Loucy (cell line): ENCODE results near the gene AGBL4.

Source experiments
- EZH2phosphoT487 ChIP-seq: fragments of 200-600 bp; IDR thresholded peaks from 2 replicates; pipeline ENCODE4 v1.6.1; 2018; ENCODE audit warnings: antibody characterized with exemption, mild to moderate bottlenecking, moderate library complexity, borderline replicate concordance
- TF ChIP-seq, protein P1 (sequence below): fragments of 200-600 bp; sonication (generic); conservative IDR thresholded peaks from 2 replicates; pipeline ENCODE4 v1.5.1; 2014; ENCODE audit warnings: mild to moderate bottlenecking, antibody characterized with exemption, low read length

DNA sequence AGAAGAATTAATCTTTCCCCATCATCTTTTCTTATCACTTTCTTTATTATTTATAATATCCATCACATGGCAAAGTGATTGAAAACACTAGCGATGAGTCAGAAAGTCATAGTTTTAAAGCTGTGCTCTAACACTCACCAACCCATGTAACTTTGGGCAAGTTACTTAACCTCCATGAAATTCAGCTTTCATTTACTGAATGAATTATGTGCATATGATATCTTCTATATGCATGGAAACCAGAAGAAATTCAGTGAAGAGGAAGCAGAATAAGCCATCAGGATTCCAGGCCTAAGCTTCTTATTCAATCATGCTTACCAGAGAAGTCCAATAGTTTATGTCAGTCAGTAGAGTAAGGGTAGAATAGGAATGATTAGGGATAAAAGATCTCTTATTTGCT is 300.1 kb downstream of the AGBL4 start:
- no peak for TF ChIP-seq EZH2phosphoT487
- TF ChIP-seq, protein P1, sequence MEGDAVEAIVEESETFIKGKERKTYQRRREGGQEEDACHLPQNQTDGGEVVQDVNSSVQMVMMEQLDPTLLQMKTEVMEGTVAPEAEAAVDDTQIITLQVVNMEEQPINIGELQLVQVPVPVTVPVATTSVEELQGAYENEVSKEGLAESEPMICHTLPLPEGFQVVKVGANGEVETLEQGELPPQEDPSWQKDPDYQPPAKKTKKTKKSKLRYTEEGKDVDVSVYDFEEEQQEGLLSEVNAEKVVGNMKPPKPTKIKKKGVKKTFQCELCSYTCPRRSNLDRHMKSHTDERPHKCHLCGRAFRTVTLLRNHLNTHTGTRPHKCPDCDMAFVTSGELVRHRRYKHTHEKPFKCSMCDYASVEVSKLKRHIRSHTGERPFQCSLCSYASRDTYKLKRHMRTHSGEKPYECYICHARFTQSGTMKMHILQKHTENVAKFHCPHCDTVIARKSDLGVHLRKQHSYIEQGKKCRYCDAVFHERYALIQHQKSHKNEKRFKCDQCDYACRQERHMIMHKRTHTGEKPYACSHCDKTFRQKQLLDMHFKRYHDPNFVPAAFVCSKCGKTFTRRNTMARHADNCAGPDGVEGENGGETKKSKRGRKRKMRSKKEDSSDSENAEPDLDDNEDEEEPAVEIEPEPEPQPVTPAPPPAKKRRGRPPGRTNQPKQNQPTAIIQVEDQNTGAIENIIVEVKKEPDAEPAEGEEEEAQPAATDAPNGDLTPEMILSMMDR, result no peak
